Measurements from ENCODE around the gene HYAL4.

Gene HYAL4, protein sequence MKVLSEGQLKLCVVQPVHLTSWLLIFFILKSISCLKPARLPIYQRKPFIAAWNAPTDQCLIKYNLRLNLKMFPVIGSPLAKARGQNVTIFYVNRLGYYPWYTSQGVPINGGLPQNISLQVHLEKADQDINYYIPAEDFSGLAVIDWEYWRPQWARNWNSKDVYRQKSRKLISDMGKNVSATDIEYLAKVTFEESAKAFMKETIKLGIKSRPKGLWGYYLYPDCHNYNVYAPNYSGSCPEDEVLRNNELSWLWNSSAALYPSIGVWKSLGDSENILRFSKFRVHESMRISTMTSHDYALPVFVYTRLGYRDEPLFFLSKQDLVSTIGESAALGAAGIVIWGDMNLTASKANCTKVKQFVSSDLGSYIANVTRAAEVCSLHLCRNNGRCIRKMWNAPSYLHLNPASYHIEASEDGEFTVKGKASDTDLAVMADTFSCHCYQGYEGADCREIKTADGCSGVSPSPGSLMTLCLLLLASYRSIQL

DNA sequence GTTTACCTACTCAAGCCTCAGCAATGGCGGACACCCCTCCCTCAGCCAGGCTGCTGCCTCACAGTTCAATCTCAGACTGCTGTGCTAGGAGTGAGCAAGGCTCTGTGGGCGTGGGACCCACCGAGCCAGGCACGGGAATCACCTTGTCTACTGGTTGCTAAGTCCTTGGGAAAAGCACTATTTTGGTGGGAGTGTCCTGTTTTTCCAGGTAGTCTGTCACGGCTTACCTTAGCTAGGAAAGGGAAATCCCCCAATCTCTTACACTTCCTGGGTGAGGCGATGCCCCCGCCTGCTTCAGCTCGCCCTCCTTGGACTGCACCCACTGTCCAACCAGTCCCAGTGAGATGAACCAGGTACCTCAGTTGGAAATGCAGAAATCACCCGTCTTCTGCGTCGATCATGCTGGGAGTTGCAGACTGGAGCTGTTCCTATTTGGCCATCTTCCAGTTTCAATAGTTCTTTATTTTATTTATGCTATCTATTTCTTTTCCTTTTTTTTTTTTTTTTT lies at the start of gene HYAL4:
HYAL4 (plus strand) TSS at position 458 of the 508 bp plus-strand sequence. CDS start 23,105 bp downstream, outside the sequence.
- TF ChIP-seq, protein P1, sequence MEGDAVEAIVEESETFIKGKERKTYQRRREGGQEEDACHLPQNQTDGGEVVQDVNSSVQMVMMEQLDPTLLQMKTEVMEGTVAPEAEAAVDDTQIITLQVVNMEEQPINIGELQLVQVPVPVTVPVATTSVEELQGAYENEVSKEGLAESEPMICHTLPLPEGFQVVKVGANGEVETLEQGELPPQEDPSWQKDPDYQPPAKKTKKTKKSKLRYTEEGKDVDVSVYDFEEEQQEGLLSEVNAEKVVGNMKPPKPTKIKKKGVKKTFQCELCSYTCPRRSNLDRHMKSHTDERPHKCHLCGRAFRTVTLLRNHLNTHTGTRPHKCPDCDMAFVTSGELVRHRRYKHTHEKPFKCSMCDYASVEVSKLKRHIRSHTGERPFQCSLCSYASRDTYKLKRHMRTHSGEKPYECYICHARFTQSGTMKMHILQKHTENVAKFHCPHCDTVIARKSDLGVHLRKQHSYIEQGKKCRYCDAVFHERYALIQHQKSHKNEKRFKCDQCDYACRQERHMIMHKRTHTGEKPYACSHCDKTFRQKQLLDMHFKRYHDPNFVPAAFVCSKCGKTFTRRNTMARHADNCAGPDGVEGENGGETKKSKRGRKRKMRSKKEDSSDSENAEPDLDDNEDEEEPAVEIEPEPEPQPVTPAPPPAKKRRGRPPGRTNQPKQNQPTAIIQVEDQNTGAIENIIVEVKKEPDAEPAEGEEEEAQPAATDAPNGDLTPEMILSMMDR (IDR thresholded peaks at IDR 0.05; ENCODE audit: low read depth, low read length, missing control alignments): no peak
- H3K4me3 ChIP-seq (ENCODE audit: low read depth, low read length): no peak within 1 kb of the TSS
- DNase-seq (ENCODE audit: low read depth): no peak

DNA sequence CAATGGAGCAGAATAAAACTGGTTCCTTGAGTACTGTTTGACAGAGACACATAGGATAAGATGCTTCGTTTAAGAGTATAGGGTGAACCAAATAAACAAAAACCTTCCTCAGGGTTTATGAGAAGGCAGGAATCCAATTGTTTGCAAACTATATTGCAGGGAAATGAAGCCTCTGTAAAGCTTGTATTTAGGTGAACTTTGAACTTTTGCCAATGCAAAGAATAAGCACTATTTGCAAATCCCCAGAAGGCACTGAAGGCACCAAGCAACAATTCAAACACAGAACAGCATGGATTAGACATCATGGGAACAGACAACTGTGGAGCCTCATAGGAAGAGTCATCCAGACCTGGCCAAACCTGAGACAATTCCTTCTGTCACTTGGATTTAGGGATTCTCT lies 49.1 kb upstream of the HYAL4 start:
- no peak for DNase-seq (ENCODE audit: low read depth)
- H3K4me3 ChIP-seq (ENCODE audit: low read depth, low read length): no peak overlapping the region
- TF ChIP-seq, protein P1 (IDR thresholded peaks at IDR 0.05; ENCODE audit: low read depth, low read length, missing control alignments): no peak

- TF ChIP-seq, protein P1 (IDR thresholded peaks at IDR 0.05; ENCODE audit: low read depth, low read length, missing control alignments): no peak
- H3K4me3 ChIP-seq (ENCODE audit: low read depth, low read length): no peak overlapping the region
- DNase-seq (ENCODE audit: low read depth): no peak
Measured at GRCh38 chr7:123796568-123796967, 48.4 kb upstream of the HYAL4 start.

DNA sequence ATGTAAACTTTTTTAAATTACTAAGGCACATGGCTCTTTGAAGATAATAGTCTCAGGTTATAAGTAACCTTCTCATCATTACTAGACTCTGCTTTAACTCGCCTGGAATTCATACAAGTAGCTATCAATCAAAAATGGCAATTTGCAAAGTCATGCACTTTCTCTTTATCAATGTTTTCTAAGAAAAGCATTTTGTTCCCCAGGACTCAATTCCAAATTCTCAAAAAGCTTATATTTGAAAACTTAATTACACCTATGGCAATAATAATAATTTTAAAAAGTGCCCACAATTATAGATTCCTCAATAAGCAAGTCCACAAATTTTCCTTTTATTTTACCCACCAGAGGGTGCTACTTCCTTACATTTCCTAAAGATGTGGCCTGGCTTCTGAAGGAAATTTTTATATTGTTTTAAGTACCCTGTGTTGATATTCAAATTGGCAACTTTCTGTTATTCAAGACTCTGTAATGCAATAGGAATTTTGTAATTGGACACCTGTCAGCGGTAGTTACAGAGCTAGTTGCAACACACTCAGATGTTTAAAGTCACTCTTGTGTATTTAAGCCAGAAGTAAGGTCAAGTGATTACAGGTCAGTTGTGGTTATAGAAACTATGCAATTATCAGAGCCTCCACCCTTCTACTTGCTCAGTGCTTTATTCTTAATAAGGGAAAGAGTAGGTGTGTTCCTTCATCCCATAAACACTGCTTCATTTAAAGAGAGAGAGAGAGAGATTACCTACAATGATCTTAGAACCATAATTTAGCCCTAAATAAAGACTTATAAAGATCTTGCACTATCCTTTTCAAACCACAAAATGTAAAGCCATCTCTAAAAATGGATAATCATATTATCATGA lies 47.1 kb upstream of the HYAL4 start:
- no peak for DNase-seq (ENCODE audit: low read depth)
- H3K4me3 ChIP-seq (ENCODE audit: low read depth, low read length): no peak overlapping the region

DNA sequence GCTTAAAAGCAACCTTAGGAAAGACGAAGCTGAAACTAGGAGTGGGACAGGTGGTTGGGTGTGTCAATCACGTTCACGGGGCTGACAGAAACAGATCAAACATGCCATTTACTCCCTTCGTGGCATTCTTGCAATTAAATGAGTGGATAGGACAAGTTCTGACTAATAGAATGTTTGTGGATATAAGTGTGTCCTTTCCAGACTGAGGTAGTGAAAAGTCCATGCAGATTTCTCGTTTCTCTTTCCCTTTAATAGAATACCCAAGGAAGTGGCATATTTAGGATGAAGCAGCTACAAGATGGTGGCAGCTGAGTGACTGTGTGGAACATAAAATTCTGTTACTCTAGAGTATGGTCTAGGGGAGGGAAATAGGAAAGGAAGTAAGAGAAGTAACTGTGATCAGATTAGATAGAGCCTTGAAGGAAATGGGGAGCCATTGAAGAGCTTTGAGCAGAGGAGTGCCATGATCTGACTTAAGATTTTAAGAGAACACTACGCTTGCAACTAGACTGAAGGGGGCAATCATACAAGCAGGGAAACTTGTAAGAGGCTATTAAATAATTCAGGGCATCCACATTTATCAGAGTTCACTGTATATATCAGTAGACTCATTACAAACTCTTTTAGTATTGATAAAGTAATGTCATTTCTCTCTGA lies 46.3 kb upstream of the HYAL4 start:
- TF ChIP-seq, protein P1 (IDR thresholded peaks at IDR 0.05; ENCODE audit: low read depth, low read length, missing control alignments): no peak
- DNase-seq (ENCODE audit: low read depth): no peak
- H3K4me3 ChIP-seq (ENCODE audit: low read depth, low read length): no peak overlapping the region

More for the DNA sequence above, 47.1 kb upstream of the HYAL4 start:
- TF ChIP-seq, protein P1 (IDR thresholded peaks at IDR 0.05; ENCODE audit: low read depth, low read length, missing control alignments): peak; percentile 18

DNA sequence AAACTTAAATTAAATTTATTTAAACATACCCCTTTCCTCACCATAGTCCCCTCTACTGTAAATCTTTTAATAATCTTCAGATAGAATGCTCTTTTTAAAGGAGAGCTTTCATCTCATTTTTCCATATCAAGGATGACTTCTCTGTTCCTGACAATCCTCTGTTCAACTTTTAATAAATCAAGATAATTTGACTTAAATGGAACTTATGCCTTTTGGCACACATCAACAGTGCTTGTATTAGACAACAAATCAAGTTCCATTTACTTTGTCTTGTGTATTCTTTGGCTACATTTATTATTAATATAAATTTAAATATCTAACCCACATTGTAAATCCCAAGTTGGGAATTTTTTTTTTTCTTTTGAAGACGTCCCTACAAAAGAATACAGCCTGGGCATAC lies 42.7 kb upstream of the HYAL4 start:
- TF ChIP-seq, protein P1 (IDR thresholded peaks at IDR 0.05; ENCODE audit: low read depth, low read length, missing control alignments): no peak
- DNase-seq (ENCODE audit: low read depth): no peak
- no peak overlapping the region for H3K4me3 ChIP-seq (ENCODE audit: low read depth, low read length)

Data from GM12864 (cell line).